Urinary bladder (tissue), 4 donors: ENCODE measurements around the gene GDPD3. TPM values are rescaled to one million over a fixed set of nuclear protein-coding genes. Genes with fewer than 3 reads are reported as not detected.
A peak's percentile ranks its signal among the peaks of the same experiment; 100 is the strongest.

ENCODE experiments used
- DNase-seq: peaks from one replicate; pipeline ENCODE4 v3.0.0-alpha.2; 2015; ENCODE audit errors: extremely low spot score
- H3K27ac ChIP-seq: one replicate; pipeline ENCODE4 v1.5.1; 2013; ENCODE audit warnings: low read depth, mild to moderate bottlenecking, moderate library complexity
- H3K36me3 ChIP-seq: one replicate; pipeline ENCODE4 v1.6.1; 2013; ENCODE audit warnings: mild to moderate bottlenecking, moderate library complexity; ENCODE audit not compliant: insufficient read depth
- H3K4me1 ChIP-seq: one replicate; pipeline ENCODE4 v1.6.1; 2013; ENCODE audit warnings: mild to moderate bottlenecking, moderate library complexity; ENCODE audit not compliant: insufficient read depth
- H3K4me3 ChIP-seq: one replicate; pipeline ENCODE4 v1.5.1; 2013; ENCODE audit warnings: low read depth, low read length
- WGBS: extraction: QIAGEN DNeasy Blood & Tissue Kit; methylation state at CpG from one replicate; pipeline ENCODE4 v1.1.7; 2013; 5-methylcytosine and 5-hydroxymethylcytosine counted together
- polyA plus RNA-seq: library from polyadenylated mRNA; stranded (reverse); fragments of 200-250 nt; gene quantifications from one replicate; pipeline ENCODE4 v1.2.3, GENCODE V29; 2013
- total RNA-seq: library from RNA; depleted of rRNA; stranded (reverse); fragments of >200 nt; gene quantifications from one replicate; pipeline ENCODE4 v1.2.3, GENCODE V29; 2014
- donor health status: healthy with polysubstance abuse.
- donor health status: healthy.

The GDPD3 gene
- total and polyA plus RNA-seq, 2 donors: 4.6 to 5.1 TPM

- Histone ChIP-seq H3K27ac (no peak overlapping the region), H3K4me3 (no peak overlapping the region), H3K36me3 (peaks cover 10% of the 10 kb centered on the region), H3K4me1 (no peaks in the 10 kb centered on the region)
- no peak for DNase-seq
- 63% methylated on average over 31 of the region's 31 CpGs for WGBS
These were observed 43.5 kb downstream of the GDPD3 start for GRCh38 chr16:30069611-30070462.

GRCh38 chr16:30068750-30069610 is 44.4 kb downstream of the GDPD3 start:
- no peak overlapping the region for H3K27ac ChIP-seq
- WGBS: 78% methylated on average over 17 of the region's 17 CpGs
- DNase-seq: no peak
- peaks cover 10% of the 10 kb centered on the region for H3K36me3 ChIP-seq
- no peak overlapping the region for H3K4me3 ChIP-seq
- no peaks in the 10 kb centered on the region for H3K4me1 ChIP-seq

- Histone ChIP-seq H3K4me3 (no peak overlapping the region), H3K36me3 (peaks cover 10% of the 10 kb centered on the region), H3K4me1 (no peaks in the 10 kb centered on the region), H3K27ac (no peak overlapping the region)
- 82% methylated on average over 9 of the region's 9 CpGs for WGBS
- no peak for DNase-seq
These were observed 45.0 kb downstream of the GDPD3 start for GRCh38 chr16:30068333-30068732.

GRCh38 chr16:30067584-30067916 is 45.8 kb downstream of the GDPD3 start:
- DNase-seq: no peak
- H3K4me3 ChIP-seq: no peak overlapping the region
- H3K4me1 ChIP-seq: no peaks in the 10 kb centered on the region
- peaks cover 10% of the 10 kb centered on the region for H3K36me3 ChIP-seq
- H3K27ac ChIP-seq: no peak overlapping the region
- 67% methylated on average over 6 of the region's 6 CpGs for WGBS

GRCh38 chr16:30066761-30067583 is 46.4 kb downstream of the GDPD3 start:
- H3K4me1 ChIP-seq: no peaks in the 10 kb centered on the region
- 30% methylated on average over 21 of the region's 21 CpGs for WGBS

GRCh38 chr16:30065943-30066760 is 47.2 kb downstream of the GDPD3 start:
- DNase-seq: no peak
- peak overlapping the region; percentile 87 for H3K4me3 ChIP-seq
- under 1% methylated on average over 44 of the region's 44 CpGs for WGBS
- peaks cover 10% of the 10 kb centered on the region for H3K36me3 ChIP-seq
- no peaks in the 10 kb centered on the region for H3K4me1 ChIP-seq
- H3K27ac ChIP-seq: peak overlapping the region; percentile 99

More at GRCh38 chr16:30066761-30067583, 46.4 kb downstream of the GDPD3 start:
- Histone ChIP-seq H3K36me3 (peaks cover 10% of the 10 kb centered on the region), H3K4me3 (peak overlapping the region; percentile 87), H3K27ac (peak overlapping the region; percentile 99)
- DNase-seq: no peak

GRCh38 chr16:30065102-30065942 is 48.0 kb downstream of the GDPD3 start, which contains the start of gene ALDOA:
TSS of gene ALDOA (plus strand) at chr16:30065760. CDS start at chr16:30066898, 1,138 bp downstream.
- H3K4me3 ChIP-seq: peak within 1 kb of the TSS; percentile 87
- WGBS: under 1% methylated on average over 99 of the region's 99 CpGs
- peak; percentile 92 for DNase-seq
- peak within 1 kb of the TSS; percentile 99 for H3K27ac ChIP-seq
- peaks cover 9% of the 10 kb centered on the region for H3K36me3 ChIP-seq
- no peaks in the 10 kb centered on the region for H3K4me1 ChIP-seq

- WGBS: under 1% methylated on average over 25 of the region's 25 CpGs
- peak overlapping the region; percentile 99 for H3K27ac ChIP-seq
- H3K4me1 ChIP-seq: no peaks in the 10 kb centered on the region
- peaks cover 5% of the 10 kb centered on the region for H3K36me3 ChIP-seq
- no peak for DNase-seq
- peak overlapping the region; percentile 72 for H3K4me3 ChIP-seq
These were observed 48.6 kb downstream of the GDPD3 start for GRCh38 chr16:30064729-30065101.

- H3K4me1 ChIP-seq: no peaks in the 10 kb centered on the region
- peak overlapping the region; percentile 99 for H3K27ac ChIP-seq
- H3K36me3 ChIP-seq: peaks cover 2% of the 10 kb centered on the region
- peak overlapping the region; percentile 72 for H3K4me3 ChIP-seq
- 3% methylated on average over 27 of the region's 27 CpGs for WGBS
- no peak for DNase-seq
These were observed 49.2 kb downstream of the GDPD3 start for GRCh38 chr16:30063893-30064728.

GRCh38 chr16:30063278-30063892 is 50.0 kb downstream of the GDPD3 start:
- WGBS: 48% methylated on average over 12 of the region's 12 CpGs
- Histone ChIP-seq H3K36me3 (peaks cover 2% of the 10 kb centered on the region), H3K27ac (peak overlapping the region; percentile 99), H3K4me1 (no peaks in the 10 kb centered on the region), H3K4me3 (peak overlapping the region; percentile 72)
- DNase-seq: no peak
